A673 (cell line): ENCODE data around the gene MAML3.

Experiments used
- EZH2 ChIP-seq: fragments of 200-600 bp; sonication (generic); IDR thresholded peaks from 2 replicates; pipeline ENCODE4 v1.6.1; 2017; ENCODE audit warnings: borderline replicate concordance, low read depth, mild to moderate bottlenecking, mixed read lengths, antibody characterized with exemption, low read length; ENCODE audit not compliant: poor library complexity, severe bottlenecking
- TF ChIP-seq, protein P1 (sequence below): fragments of 300-800, 200-600 bp; sonication (generic); conservative IDR thresholded peaks from 2 replicates; pipeline ENCODE4 v1.5.1; 2017; ENCODE audit warnings: low read depth, mild to moderate bottlenecking, antibody characterized with exemption, low read length, moderate library complexity, mixed read lengths

GRCh38 chr4:140056015-140056414 lies 98.0 kb downstream of the MAML3 start:
- TF ChIP-seq, protein P1, sequence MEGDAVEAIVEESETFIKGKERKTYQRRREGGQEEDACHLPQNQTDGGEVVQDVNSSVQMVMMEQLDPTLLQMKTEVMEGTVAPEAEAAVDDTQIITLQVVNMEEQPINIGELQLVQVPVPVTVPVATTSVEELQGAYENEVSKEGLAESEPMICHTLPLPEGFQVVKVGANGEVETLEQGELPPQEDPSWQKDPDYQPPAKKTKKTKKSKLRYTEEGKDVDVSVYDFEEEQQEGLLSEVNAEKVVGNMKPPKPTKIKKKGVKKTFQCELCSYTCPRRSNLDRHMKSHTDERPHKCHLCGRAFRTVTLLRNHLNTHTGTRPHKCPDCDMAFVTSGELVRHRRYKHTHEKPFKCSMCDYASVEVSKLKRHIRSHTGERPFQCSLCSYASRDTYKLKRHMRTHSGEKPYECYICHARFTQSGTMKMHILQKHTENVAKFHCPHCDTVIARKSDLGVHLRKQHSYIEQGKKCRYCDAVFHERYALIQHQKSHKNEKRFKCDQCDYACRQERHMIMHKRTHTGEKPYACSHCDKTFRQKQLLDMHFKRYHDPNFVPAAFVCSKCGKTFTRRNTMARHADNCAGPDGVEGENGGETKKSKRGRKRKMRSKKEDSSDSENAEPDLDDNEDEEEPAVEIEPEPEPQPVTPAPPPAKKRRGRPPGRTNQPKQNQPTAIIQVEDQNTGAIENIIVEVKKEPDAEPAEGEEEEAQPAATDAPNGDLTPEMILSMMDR, result no peak
- no peak for TF ChIP-seq EZH2
